Kidney epithelial cell (primary cell): ENCODE data around the gene RFLNA. TPM values are rescaled to one million over a fixed set of nuclear protein-coding genes. Genes with fewer than 3 reads are reported as not detected.

Source experiments
- DNase-seq: peaks from one replicate; pipeline ENCODE4 v3.0.0-alpha.2; 2010; ENCODE audit warnings: low read depth
- H3K27me3 ChIP-seq: 2 replicates; pipeline ENCODE4 v1.6.0; 2011; ENCODE audit warnings: low read length; ENCODE audit not compliant: control insufficient read depth, insufficient read depth
- H3K36me3 ChIP-seq: 2 replicates; pipeline ENCODE4 v1.5.1; 2011; ENCODE audit warnings: low read length; ENCODE audit not compliant: control insufficient read depth, insufficient read depth
- H3K4me3 ChIP-seq: 2 replicates; pipeline ENCODE4 v1.5.1; 2011; ENCODE audit warnings: low read depth, mild to moderate bottlenecking, control low read depth, low read length
- total RNA-seq: library from RNA; depleted of rRNA; stranded (reverse); fragments of >200 nt; gene quantifications from 2 replicates; pipeline ENCODE4 v1.2.3, GENCODE V29; 2015
- TF ChIP-seq, protein P1 (sequence below): IDR thresholded peaks from 2 replicates; pipeline ENCODE4 v1.5.1; 2011; ENCODE audit warnings: mild to moderate bottlenecking, moderate library complexity, low read length, control low read depth, inconsistent platforms; ENCODE audit not compliant: insufficient read depth, poor library complexity, severe bottlenecking

RFLNA gene
- total RNA-seq, 1 donor from 2014 or later = 0.54 TPM

DNA sequence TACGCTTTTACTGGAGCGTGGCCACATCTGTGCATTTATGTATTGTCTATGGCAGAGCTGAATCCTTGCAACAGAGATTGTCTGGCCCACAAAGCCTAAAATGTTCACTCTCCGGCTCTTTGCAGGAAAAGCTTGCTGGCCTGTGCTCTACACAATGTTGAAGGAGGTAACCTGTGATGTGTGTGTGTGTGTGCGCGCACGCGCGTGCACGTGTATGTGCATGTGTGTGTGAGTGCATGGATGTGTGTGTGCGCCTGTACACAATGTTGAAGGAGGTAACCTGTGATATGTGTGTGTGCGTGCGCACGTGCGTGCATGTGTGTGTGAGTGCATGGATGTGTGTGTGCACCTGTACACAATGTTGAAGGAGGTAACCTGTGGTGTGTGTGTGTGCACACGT is 62.7 kb downstream of the RFLNA start:
- Histone ChIP-seq H3K4me3 (no peak overlapping the region), H3K36me3 (peaks cover 12% of the 10 kb centered on the region), H3K27me3 (no peaks in the 10 kb centered on the region)
- TF ChIP-seq, protein P1, sequence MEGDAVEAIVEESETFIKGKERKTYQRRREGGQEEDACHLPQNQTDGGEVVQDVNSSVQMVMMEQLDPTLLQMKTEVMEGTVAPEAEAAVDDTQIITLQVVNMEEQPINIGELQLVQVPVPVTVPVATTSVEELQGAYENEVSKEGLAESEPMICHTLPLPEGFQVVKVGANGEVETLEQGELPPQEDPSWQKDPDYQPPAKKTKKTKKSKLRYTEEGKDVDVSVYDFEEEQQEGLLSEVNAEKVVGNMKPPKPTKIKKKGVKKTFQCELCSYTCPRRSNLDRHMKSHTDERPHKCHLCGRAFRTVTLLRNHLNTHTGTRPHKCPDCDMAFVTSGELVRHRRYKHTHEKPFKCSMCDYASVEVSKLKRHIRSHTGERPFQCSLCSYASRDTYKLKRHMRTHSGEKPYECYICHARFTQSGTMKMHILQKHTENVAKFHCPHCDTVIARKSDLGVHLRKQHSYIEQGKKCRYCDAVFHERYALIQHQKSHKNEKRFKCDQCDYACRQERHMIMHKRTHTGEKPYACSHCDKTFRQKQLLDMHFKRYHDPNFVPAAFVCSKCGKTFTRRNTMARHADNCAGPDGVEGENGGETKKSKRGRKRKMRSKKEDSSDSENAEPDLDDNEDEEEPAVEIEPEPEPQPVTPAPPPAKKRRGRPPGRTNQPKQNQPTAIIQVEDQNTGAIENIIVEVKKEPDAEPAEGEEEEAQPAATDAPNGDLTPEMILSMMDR = no peak
- no peak for DNase-seq

DNA sequence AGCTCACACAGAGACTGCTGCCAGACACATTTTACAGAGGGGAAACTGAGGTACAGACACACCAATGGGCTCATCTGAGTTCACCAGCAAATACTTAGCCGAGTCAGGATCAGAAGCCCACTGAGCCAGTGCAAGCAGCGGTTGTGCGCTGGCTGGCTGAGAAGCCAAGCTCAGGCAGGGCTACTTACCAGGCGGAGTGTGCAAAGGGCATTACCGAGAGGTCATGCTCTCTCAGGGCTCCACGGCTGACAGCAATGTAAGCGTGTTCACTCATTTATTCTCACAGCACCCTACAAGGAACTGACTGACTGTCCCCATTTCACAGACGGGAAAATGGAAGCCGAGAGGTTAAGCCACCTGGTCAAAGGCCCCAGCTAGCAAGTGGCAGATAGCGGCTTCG is 63.7 kb downstream of the RFLNA start:
- Histone ChIP-seq H3K4me3 (no peak overlapping the region), H3K27me3 (no peaks in the 10 kb centered on the region), H3K36me3 (peaks cover 13% of the 10 kb centered on the region)
- no peak for DNase-seq
- TF ChIP-seq, protein P1 = no peak

DNA sequence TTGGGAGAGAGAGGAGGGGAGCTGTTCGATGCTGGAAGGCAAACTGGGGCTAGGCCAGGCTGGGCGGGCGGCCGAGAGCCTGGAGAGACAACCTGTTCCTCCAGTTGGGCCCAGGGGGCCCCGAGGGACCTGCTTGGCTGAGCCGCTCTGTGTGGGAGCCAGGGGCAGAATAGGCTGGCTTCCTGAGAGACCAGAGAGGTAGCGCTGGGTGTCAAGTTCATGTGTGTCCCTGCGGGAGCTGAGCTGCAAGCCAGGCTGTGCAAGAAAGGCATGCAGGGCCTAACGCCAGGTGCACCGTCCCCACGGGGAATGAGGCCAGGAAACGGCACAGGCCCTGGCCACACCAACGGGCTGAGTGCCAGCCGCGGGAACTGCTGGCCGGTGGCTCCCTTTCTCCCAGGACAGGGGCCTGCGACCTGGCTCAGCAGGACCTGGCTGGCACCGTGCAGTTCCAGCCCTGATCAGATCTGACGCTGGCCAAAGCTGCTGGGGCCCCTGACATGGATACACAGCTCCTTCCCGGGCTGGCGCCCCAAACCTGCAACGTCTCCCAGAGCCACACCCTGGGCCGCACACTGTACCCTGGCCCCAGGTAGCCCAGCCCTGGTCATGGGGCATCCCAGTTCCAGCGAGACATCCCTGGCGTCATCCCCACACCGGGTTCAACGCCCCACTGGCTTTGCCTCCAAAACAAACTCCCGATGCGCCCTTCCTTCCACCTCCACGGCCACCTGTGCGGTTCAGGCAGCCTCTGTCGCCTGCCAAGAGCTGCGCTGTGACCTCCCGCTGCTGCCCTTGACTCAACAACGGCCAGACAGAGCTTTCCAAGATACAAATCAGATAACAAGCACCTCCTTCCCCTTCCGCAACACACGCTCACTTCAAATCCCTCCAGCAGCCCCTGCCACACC is 65.0 kb downstream of the RFLNA start:
- H3K36me3 ChIP-seq = peaks cover 10% of the 10 kb centered on the region
- TF ChIP-seq, protein P1 = no peak
- DNase-seq = no peak

DNA sequence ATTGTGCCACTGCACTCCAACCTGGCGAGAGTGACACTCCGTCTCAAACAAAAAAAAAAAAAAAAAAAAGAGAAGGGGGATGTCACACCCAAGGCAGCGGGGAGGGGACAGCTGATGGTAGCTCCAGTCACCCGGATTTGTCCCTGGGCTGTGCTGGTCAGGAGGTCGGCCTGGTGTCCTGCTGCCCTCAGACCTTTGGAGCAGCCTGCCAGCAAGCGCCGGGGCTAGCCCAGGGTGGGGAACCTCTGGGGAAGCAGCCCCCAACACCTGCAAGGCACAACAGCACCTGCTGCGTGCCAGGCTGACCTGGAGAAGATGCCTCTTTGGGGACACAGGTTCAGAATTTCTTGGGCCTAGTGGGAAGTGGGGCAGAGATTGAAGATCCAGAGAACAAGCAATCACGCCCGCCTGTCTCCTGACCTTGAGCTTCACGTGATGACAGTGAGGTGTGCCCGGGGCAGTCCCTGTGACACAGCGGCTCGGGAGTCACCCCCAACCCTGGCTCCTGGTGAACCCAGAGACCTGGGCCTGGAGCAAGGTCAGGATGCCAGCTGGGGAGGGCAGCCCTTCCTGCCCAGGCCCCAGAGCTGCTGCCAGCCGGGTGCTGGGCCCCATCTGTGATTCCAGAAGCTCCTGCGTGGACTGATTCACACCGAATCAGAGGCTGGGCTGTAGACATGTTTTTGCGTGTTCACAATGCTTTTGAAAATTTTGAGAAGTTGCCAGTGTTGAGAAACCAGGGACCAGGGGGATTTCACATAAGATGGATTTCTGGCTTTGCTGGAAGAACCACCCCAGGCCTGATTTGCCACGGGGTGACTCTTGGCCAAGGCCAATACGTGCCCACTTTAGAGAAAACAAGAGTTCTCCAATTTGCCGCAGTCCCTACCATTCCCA is 66.4 kb downstream of the RFLNA start:
- DNase-seq = no peak
- peaks cover 5% of the 10 kb centered on the region for H3K36me3 ChIP-seq

More for the DNA sequence above, 65.0 kb downstream of the RFLNA start:
- no peak overlapping the region for H3K4me3 ChIP-seq
- H3K27me3 ChIP-seq = no peaks in the 10 kb centered on the region

DNA sequence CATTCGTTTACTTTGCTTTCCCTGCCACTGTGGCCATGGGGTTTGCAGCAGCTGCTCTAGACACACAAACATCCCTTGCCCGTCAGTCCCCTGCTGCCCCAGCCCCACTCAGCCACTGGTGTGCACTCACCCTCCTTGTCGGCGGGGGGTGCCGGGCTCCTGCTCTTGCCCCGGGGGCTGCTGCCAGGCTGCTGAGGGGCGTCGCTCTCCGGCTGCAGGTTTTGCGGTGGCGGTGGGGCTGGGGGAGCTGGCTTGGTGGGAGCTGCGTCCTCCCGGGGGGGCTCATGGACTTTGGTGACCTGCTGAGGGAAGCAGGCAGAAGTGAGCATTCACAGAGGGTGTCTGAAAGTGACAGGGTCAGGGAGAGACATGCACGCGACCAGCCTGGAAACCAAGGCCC is 67.1 kb downstream of the RFLNA start:
- TF ChIP-seq, protein P1 = no peak
- no peak overlapping the region for H3K4me3 ChIP-seq
- no peaks in the 10 kb centered on the region for H3K27me3 ChIP-seq
- H3K36me3 ChIP-seq = peaks cover 4% of the 10 kb centered on the region
- no peak for DNase-seq

More for the DNA sequence above, 66.4 kb downstream of the RFLNA start:
- TF ChIP-seq, protein P1 = no peak
- Histone ChIP-seq H3K27me3 (no peaks in the 10 kb centered on the region), H3K4me3 (no peak overlapping the region)
